GM15510 (cell line): ENCODE measurements around the gene PBX4.

Experiments used
- POLR2A ChIP-seq: IDR thresholded peaks from 3 replicates; pipeline ENCODE4 v1.6.1; 2011; ENCODE audit warnings: borderline replicate concordance; ENCODE audit not compliant: insufficient read length; ENCODE audit errors: extremely low read depth

PBX4 gene

DNA sequence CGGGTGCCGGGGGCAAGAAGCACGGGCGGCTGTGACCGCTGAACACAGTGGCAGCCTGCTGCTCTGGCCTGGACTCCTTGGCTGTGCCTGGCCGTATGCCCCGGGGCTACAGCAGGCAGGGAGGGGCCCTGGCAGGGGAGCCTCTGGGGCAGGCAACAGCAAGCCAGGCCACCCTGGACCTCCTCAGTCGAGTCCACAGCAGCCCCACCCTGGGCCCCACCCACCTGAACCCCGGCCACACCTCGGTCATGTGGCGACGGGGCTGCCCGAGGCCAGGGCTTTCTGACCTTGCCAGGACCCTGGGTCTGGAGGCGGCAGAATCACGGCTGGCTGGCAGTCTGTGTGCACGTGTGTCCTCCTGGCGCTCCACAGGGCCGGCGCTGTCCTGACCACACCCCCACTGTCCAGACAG lies 71.7 kb downstream of the PBX4 start:
- TF ChIP-seq POLR2A: no peak

DNA sequence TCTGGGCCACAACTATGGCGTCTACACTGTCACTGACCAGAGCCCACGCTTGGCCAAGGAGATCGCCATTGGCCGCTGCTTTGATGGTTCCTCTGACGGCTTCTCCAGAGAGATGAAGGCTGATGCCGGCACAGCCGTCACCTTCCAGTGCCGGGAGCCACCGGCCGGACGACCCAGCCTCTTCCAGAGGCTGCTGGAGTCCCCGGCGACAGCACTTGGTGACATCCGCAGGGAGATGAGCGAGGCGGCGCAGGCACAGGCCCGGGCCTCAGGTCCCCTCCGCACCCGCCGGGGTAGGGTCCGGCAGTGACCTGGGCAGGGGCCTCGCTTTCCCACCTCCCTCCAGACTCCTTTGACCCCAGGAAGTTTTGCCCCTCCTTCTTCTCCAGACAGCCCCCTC lies 72.8 kb downstream of the PBX4 start:
- TF ChIP-seq POLR2A: no peak

DNA sequence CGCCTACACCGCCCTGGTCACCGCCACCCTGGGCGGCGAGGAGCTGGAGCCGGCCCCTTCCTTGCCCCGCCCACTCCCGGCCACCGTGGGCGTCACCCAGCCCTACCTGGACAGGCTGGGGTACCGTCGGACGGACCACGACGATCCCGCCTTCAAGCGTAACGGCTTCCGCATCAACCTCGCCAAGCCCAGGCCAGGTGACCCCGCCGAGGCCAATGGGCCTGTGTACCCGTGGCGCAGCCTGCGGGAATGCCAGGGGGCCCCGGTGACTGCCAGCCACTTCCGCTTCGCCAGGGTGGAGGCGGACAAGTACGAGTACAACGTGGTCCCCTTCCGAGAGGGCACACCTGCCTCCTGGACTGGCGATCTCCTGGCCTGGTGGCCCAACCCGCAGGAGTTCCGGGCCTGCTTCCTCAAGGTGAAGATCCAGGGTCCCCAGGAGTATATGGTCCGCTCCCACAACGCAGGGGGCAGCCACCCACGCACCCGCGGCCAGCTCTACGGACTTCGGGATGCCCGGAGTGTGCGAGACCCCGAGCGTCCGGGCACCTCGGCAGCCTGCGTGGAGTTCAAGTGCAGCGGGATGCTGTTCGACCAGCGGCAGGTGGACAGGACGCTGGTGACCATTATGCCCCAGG lies 73.4 kb downstream of the PBX4 start:
- no peak for TF ChIP-seq POLR2A

DNA sequence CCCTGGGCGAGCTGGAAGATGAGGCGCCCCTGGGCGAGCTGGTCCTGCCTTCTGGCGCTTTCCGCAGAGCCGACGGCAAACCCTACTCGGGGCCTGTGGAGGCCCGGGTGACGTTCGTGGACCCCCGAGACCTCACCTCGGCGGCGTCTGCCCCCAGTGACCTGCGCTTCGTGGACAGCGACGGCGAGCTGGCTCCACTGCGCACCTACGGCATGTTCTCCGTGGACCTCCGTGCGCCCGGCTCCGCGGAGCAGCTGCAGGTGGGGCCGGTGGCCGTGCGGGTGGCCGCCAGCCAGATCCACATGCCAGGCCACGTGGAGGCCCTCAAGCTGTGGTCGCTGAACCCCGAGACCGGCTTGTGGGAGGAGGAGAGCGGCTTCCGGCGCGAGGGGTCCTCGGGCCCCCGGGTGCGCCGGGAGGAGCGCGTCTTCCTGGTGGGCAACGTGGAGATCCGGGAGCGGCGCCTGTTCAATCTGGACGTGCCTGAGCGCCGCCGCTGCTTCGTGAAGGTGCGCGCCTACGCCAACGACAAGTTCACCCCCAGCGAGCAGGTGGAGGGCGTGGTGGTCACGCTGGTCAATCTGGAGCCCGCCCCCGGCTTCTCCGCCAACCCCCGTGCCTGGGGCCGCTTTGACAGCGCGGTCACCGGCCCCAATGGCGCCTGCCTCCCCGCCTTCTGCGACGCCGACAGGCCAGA lies 74.1 kb downstream of the PBX4 start:
- TF ChIP-seq POLR2A: no peak

DNA sequence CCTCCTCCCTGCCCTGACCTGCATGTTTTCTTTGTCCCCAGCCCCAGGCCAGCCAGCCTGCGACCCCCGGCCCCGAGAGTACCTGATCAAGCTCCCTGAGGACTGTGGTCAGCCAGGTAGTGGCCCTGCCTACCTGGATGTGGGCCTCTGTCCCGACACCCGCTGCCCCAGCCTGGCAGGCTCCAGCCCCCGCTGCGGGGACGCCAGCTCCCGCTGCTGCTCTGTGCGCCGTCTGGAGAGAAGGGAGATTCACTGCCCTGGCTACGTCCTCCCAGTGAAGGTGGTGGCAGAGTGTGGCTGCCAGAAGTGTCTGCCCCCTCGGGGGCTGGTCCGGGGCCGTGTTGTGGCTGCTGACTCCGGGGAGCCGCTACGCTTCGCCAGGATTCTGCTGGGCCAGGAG lies 74.8 kb downstream of the PBX4 start:
- TF ChIP-seq POLR2A: no peak

DNA sequence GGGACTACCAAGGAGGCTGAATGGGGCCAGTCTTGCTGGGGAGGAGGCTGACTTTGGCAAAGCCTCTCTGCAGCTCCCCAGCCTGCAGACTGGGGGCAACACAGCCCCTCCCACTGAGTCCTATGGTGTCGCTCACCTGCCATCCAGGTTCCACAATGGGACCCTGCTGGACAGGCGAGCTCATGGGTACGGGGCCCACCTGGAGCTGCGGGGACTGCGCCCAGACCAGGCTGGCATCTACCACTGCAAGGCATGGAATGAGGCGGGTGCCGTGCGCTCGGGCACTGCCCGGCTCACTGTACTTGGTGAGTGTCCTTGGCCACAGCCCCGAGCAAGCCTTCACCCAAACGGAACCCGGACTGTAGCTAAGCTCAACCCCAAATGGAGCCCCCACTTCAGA lies 75.4 kb downstream of the PBX4 start:
- TF ChIP-seq POLR2A: no peak

DNA sequence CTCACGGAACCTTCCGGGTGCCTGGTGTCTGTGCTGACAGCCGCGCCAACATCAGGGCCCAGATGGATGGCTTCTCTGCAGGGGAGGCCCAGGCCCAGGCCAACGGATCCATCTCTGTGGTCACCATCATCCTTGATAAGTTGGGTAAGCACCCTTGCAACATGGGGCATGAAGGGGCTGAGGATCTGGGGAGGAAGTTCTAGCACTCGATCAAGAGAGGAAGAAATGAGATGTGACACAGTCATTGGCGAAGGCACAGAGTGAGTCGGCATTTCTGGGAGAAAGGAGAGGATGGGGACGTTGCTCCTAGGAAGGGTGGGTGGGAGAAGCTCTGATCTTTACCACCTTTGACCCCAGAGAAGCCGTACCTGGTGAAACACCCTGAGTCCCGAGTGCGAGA lies 76.0 kb downstream of the PBX4 start:
- no peak for TF ChIP-seq POLR2A

DNA sequence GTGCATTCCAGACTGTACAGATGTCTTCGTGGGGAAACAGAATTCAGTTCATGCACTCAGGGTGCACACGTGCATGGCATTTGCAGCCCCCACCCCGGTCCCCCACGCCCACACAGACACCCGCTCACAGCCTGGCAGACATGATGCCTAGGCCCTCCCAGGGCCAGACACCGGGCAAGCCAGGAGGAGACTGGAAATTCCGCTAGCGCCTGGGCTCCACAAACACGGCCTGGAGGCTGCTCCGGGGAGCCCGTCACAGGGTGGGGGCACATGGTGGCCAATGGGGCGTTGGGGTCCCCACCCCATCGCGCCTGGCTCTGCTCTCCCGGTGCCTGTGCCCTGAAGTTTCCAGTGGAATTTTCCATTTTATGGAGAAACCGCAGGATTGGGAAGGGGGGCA lies 76.9 kb downstream of the PBX4 start:
- TF ChIP-seq POLR2A: no peak

DNA sequence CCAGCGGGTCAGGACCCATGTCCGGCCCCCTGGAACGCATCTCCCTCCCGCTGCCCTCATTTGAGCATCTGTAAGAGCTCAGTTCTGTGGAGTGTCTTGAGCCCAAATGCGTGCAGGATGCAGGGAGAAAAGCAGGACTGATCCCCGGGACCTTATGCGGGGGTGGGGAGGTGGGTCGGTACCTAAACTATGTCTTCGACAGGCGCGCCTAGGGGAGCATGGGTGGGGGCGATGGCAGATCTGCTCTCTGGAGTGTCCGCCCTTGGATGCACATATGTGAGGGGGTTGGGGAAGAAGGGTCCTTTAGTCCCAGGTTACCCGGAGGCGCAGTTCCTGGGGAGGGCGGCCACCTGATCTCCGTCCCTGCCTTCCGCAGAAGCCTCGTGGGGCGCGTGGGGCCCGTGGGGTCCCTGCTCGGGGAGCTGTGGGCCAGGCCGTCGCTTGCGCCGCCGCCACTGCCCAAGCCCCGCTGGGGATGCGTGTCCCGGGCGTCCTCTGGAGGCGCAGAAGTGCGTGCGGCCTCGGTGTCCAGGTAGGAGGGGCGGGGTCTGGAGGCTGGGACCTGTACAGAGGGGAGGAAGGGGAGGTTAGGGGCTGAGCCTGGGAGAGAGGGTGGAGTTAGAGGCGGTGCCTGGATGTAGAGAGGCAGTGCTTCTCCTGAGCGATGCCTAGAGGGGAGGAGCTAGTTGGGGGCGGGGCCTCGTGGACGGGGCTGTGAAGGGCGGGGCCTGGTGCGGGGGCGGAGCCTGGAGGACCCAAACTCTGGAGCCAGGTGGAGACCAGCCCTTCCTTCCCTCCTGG lies 77.6 kb downstream of the PBX4 start:
- TF ChIP-seq POLR2A: no peak

DNA sequence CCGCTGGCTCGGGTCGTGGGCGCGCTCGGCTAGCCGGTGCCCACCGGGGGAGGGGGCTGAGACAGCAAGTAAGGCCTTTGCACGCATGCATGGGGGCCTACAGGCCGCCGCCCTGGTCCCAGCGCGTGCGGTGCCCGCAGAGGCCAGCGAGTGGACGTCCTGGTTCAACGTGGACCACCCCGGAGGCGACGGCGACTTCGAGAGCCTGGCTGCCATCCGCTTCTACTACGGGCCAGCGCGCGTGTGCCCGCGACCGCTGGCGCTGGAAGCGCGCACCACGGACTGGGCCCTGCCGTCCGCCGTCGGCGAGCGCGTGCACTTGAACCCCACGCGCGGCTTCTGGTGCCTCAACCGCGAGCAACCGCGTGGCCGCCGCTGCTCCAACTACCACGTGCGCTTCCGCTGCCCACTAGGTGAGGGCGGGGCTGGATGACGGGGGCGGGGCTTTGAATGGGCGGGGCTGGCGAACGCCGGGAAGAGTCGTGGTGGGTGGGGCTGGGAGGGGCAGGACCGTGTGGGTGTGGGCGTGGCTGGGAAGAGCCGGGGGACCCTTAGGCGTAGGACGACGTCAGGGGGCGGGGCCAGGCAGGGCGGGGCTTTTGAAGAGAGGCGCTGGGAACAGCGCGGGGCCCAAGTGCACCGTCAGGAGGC lies 78.3 kb downstream of the PBX4 start:
- TF ChIP-seq POLR2A: no peak

DNA sequence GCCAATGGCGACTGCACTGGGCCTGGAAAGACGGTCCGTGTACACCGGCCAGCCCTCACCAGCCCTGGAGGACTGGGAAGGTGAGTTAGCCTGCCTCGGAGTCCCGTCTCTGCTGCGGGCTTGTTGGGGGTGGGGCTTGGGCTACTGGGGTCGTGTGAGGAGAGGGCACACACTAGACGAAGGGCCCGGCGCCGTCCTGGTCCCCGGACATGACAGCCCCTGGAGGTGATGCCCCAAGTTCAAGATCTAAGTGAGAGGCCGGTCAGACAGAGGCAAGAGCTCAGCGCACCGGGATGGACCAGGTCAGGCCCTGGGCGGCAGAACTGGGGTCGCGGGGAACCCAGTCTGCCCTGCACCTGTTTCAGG lies 78.8 kb downstream of the PBX4 start:
- no peak for TF ChIP-seq POLR2A

DNA sequence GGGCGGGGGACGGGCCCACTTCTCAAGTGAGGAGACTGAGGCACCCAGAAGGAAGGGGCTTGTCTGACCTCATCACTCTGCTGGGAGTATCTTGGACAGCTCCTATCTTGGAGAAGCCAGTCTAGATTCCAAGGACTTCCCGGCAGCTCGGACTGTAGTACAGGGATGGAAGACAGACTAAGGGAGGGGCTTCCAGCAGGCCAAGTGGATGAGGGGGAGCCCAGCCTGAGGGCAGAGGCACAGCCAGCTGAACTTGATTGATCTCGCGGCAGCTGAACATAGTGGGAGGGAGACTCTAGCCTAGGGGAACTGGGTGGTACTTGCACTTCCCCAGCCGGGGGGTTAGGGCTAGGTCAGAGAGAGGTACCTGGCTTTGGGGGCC lies 79.7 kb downstream of the PBX4 start:
- TF ChIP-seq POLR2A: no peak

DNA sequence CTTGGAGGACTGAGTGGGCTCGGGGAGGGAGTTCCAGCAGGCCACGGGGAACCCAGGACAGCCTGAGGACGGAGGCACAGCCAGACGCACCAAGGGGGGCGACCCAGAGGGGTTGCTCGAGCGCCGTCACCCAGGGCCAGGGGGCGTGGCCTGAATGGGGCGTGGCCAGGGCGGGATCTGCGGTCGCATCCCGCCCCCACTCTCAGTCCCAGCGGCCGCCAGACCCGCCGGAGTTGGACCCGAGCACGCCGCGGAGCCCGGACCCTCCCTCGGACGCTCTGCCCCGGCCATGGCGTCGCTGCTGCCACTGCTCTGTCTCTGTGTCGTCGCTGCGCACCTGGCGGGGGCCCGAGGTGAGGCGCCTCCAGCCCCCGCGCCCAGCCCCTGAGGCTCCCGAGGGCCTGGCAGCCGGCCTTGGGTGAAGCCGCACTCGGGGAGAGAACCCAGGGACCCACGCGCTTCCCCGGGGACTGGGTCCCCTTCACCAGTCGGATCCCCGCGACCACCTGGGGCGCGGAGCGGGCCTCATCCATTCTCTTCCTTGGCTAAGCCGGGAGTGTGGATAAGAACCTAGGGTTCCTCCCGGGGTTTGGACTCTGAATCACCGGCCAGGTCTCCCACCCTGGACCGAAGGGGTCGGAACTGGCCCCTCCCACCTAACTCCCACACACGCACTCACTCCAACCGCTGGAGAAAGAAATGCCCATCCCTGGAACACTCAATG lies 80.3 kb downstream of the PBX4 start, which contains the start of gene CILP2:
TSS of gene CILP2 (plus strand) at position 205 of the 724 bp plus-strand sequence. CDS start at position 290, 85 bp downstream.
- TF ChIP-seq POLR2A: no peak
